HCT116 (cell line): ENCODE measurements around the gene PTMS. TPM values are rescaled to one million over a fixed set of nuclear protein-coding genes. Genes with fewer than 3 reads are reported as not detected.
A peak's percentile ranks its signal among the peaks of the same experiment; 100 is the strongest.

Source experiments
- ATAC-seq: fragments of 200-7000 bp; cut with Tn5 transposase; 2 replicates; pipeline ENCODE4 v1.9.1; 2020; ENCODE audit warnings: mild to moderate bottlenecking, moderate library complexity
- BruUV-seq: library from RNA; stranded (reverse); fragments of 400-500 nt; replicated peaks from 2 replicates; lab custom pipeline; 2021; lab: Mats Ljungman, UMichigan
- CTCF ChIA-PET: fragments of 300-600 bp; sonication (Branson Sonifier 250); formaldehyde crosslinking; loops from one replicate; lab custom pipeline; 2021; ENCODE audit warnings: antibody characterized with exemption; lab: Charles Lee
- POLR2A ChIA-PET: fragments of 300-600, 350-600 bp; sonication (Branson Sonifier 250); formaldehyde crosslinking; loops from one replicate; lab custom pipeline; 2021; ENCODE audit warnings: antibody characterized with exemption; lab: Charles Lee
- RAD21 ChIA-PET, 2 experiments: fragments of 300-600 bp; sonication (Branson Sonifier 250); formaldehyde crosslinking; loops; one replicate each; lab custom pipeline; 2023; ENCODE audit warnings: low total read pairs in 2 of 2; ENCODE audit not compliant: uncharacterized antibody in 2 of 2, unreplicated experiment in 2 of 2, low non-redundant PET in 1 of 2; lab: Charles Lee
- DNase-seq: peaks from one replicate; pipeline ENCODE4 v3.0.0-alpha.2; 2010; ENCODE audit warnings: low read depth, low spot score
- H2AFZ ChIP-seq: fragments of 200-600 bp; shearing (Covaris generic), sonication (generic); 2 replicates; pipeline ENCODE4 v1.6.1; 2017; ENCODE audit warnings: low read depth, mixed run types, mixed read lengths, antibody characterized with exemption, low read length; ENCODE audit not compliant: poor library complexity, severe bottlenecking
- H3K27ac ChIP-seq: 2 replicates; pipeline ENCODE4 v1.5.1; 2012; ENCODE audit warnings: low read depth, low read length
- H3K27me3 ChIP-seq: fragments of 200-600 bp; sonication (generic); 2 replicates; pipeline ENCODE4 v1.6.1; 2016; ENCODE audit warnings: mixed run types, low read length, mixed read lengths; ENCODE audit not compliant: insufficient read depth
- H3K36me3 ChIP-seq, 2 experiments: fragments of 200-500 bp in 1 of 2; fragments of 200-600 bp in 1 of 2; sonication (Bioruptor generic) in 1 of 2; sonication (generic) in 1 of 2; 2 replicates each; pipeline versions ENCODE4 v1.5.1 to v1.6.1; 2014 to 2016; ENCODE audit warnings: low read length in 2 of 2, inconsistent platforms in 1 of 2, mixed read lengths in 1 of 2, mixed run types in 1 of 2; ENCODE audit not compliant: insufficient read depth in 2 of 2, control insufficient read depth in 1 of 2
- H3K4me1 ChIP-seq, 2 experiments: fragments of 200-600 bp in 1 of 2; sonication (generic) in 1 of 2; 2 replicates each; pipeline versions ENCODE4 v1.5.1 to v1.6.1; 2012 to 2017; ENCODE audit warnings: low read length in 2 of 2, inconsistent platforms in 1 of 2, mild to moderate bottlenecking in 1 of 2, mixed read lengths in 1 of 2, mixed run types in 1 of 2, moderate library complexity in 1 of 2; ENCODE audit not compliant: insufficient read depth in 2 of 2, control insufficient read depth in 1 of 2
- H3K4me2 ChIP-seq: fragments of 200-600 bp; sonication (generic); 2 replicates; pipeline ENCODE4 v1.6.1; 2017; ENCODE audit warnings: mixed run types, low read length, mixed read lengths
- H3K4me3 ChIP-seq, 2 experiments: fragments of 200-600 bp in 1 of 2; sonication (generic) in 1 of 2; replicated peaks in 1 of 2; 2 replicates each; pipeline ENCODE4 v1.5.1; 2011 to 2016; ENCODE audit warnings: low read length in 2 of 2, control low read depth in 1 of 2, low read depth in 1 of 2, mild to moderate bottlenecking in 1 of 2, mixed read lengths in 1 of 2, mixed run types in 1 of 2
- H3K79me2 ChIP-seq: fragments of 200-600 bp; sonication (generic); 2 replicates; pipeline ENCODE4 v1.6.1; 2017; ENCODE audit warnings: mild to moderate bottlenecking, mixed run types, low read length, moderate library complexity, mixed read lengths; ENCODE audit not compliant: insufficient read depth
- H3K9ac ChIP-seq: fragments of 200-600 bp; sonication (generic); 2 replicates; pipeline ENCODE4 v1.6.1; 2016; ENCODE audit warnings: low read length, mixed read lengths
- H3K9me2 ChIP-seq: fragments of 200-600 bp; sonication (generic), shearing (Covaris generic); 2 replicates; pipeline ENCODE4 v1.6.1; 2017; ENCODE audit warnings: mixed run types, mild to moderate bottlenecking, moderate library complexity; ENCODE audit not compliant: insufficient read depth
- H3K9me3 ChIP-seq, 2 experiments: fragments of 200-500 bp in 1 of 2; fragments of 200-600 bp in 1 of 2; sonication (Bioruptor generic) in 1 of 2; sonication (generic) in 1 of 2; 2 replicates each; pipeline ENCODE4 v1.6.1; 2014 to 2017; ENCODE audit warnings: low read length in 2 of 2, mixed read lengths in 2 of 2, inconsistent platforms in 1 of 2, low read depth in 1 of 2, mild to moderate bottlenecking in 1 of 2, mixed run types in 1 of 2, moderate library complexity in 1 of 2; ENCODE audit not compliant: control insufficient read depth in 1 of 2, insufficient read depth in 1 of 2
- H4K20me1 ChIP-seq: fragments of 200-600 bp; sonication (generic), shearing (Covaris generic); 2 replicates; pipeline ENCODE4 v1.6.1; 2017; ENCODE audit warnings: mixed run types, mild to moderate bottlenecking, moderate library complexity; ENCODE audit not compliant: insufficient read depth
- CEBPB ChIP-seq: IDR thresholded peaks from 2 replicates; pipeline ENCODE4 v1.6.1; 2012; ENCODE audit warnings: low read depth
- EGR1 ChIP-seq: IDR thresholded peaks from 2 replicates; pipeline ENCODE4 v1.6.1; 2012; ENCODE audit warnings: low read depth
- EZH2 ChIP-seq: fragments of 200-600 bp; sonication (generic); IDR thresholded peaks from 2 replicates; pipeline ENCODE4 v1.6.1; 2017; ENCODE audit warnings: antibody characterized with exemption, mixed run types
- FOSL1 ChIP-seq: IDR thresholded peaks from 2 replicates; pipeline ENCODE4 v1.6.1; 2012; ENCODE audit warnings: low read depth
- JUND ChIP-seq: IDR thresholded peaks from 2 replicates; pipeline ENCODE4 v1.6.1; 2012
- POLR2A ChIP-seq: IDR thresholded peaks from 2 replicates; pipeline ENCODE4 v1.7.0; 2011; ENCODE audit warnings: borderline replicate concordance; ENCODE audit not compliant: insufficient read depth, insufficient read length; ENCODE audit errors: extremely low read depth
- RAD21 ChIP-seq: IDR thresholded peaks from 2 replicates; pipeline ENCODE4 v1.6.1; 2012; ENCODE audit warnings: low read depth, mild to moderate bottlenecking
- SP1 ChIP-seq: IDR thresholded peaks from 2 replicates; pipeline ENCODE4 v1.6.1; 2012; ENCODE audit warnings: low read depth
- SRF ChIP-seq: IDR thresholded peaks from 2 replicates; pipeline ENCODE4 v1.6.1; 2012; ENCODE audit warnings: low read depth
- TCF7L2 ChIP-seq: IDR thresholded peaks from 2 replicates; pipeline ENCODE4 v1.7.0; 2011; ENCODE audit warnings: borderline replicate concordance, inconsistent platforms; ENCODE audit not compliant: insufficient read depth, insufficient read length; ENCODE audit errors: extremely low read depth
- YY1 ChIP-seq: IDR thresholded peaks from 2 replicates; pipeline ENCODE4 v1.6.1; 2011; ENCODE audit warnings: low read length, low read depth, moderate library complexity, mild to moderate bottlenecking; ENCODE audit not compliant: insufficient replicate concordance; ENCODE audit errors: extremely low read depth
- ZFX ChIP-seq: fragments of 450-650 bp; IDR thresholded peaks from 2 replicates; pipeline ENCODE4 v1.6.1; 2017
- ZNF274 ChIP-seq: fragments of 200-500 bp; sonication (Bioruptor generic); IDR thresholded peaks from 2 replicates; pipeline ENCODE4 v1.6.1; 2014; ENCODE audit warnings: mild to moderate bottlenecking, low read depth, low read length, inconsistent platforms
- intact Hi-C: fragments of 100-400 bp; cut with micrococcal nuclease; formaldehyde crosslinking; loops from 2 replicates; pipeline ENCODE4 v1.10.0; 2022
- total RNA-seq: library from RNA; stranded (reverse); gene quantifications from one replicate; pipeline ENCODE4 v1.2.1, GENCODE V29; 2021; ENCODE audit not compliant: unreplicated experiment
- TF ChIP-seq, protein P1 (sequence below): IDR thresholded peaks from 2 replicates; pipeline ENCODE4 v1.6.1; 2012
- TF ChIP-seq, protein P2 (sequence below), 3 experiments: fragments of 200-600 bp in 1 of 3; sonication (generic) in 1 of 3; IDR thresholded peaks in 2 of 3; conservative IDR thresholded peaks in 1 of 3; 2 replicates each; pipeline ENCODE4 v1.5.1; 2012 to 2017; ENCODE audit warnings: low read depth in 2 of 3, low read length in 2 of 3, antibody characterized with exemption in 1 of 3, borderline replicate concordance in 1 of 3, control low read depth in 1 of 3, mild to moderate bottlenecking in 1 of 3, mixed read lengths in 1 of 3, mixed run types in 1 of 3, moderate library complexity in 1 of 3; ENCODE audit not compliant: insufficient read depth in 1 of 3
- TF ChIP-seq, protein P3 (sequence below): IDR thresholded peaks from 2 replicates; pipeline ENCODE4 v1.6.1; 2011; ENCODE audit warnings: mild to moderate bottlenecking, low read length, moderate library complexity; ENCODE audit not compliant: insufficient replicate concordance; ENCODE audit errors: extremely low read depth
- TF ChIP-seq, protein P4 (sequence below): IDR thresholded peaks from 2 replicates; pipeline ENCODE4 v1.6.1; 2012; ENCODE audit warnings: low read depth

PTMS gene
- total RNA-seq, 1 experiment from 2014 or later: 494 TPM

DNA sequence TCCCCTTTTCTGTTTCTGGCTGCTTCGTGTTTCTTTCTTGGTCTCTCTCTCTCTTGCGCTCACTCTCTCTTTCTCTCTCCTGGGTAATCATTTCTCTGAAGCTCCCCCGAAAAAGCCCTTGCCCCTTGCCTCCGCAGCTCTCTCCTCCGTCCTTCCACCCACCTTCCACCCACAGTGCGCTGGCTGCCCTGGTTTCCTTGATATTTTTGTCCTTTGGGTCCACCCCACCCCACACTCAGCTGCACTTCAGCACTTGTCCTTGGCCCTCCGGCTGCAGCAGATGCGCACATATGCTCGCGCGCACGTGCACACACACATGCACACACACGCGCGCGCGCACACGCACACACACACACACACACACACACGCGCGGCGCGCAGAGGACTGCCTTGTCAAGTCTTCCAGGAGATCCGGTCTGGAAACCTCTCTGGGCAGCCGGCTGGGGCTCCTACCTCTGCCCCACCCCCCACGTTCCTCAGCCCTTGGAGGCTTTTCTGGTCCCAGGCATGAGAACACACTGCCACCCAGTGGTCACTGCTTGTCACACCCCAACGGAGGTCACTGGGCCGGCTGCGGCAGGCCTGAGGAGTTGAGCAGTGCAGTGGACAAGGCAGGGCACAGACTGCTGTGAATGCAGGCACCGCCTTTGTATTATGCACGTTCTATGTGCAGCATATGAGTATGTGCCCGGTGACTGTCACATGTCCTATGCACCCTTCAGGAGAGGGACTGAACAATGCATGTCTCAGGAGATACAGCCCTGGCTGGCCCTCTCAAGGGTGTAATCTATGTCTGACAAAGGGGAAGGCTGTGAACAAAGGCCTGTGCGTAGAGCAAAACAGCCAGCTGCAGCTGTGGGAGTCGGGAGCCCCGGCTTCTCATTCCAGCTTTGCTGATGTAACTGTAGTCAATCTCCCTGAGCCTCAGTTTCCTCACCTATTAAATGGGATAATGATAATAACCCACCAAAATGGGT lies 12.7 kb downstream of the PTMS start:
- DNase-seq (peak; percentile 81), ATAC-seq (peak; percentile 98)
- H3K9me2 ChIP-seq: no peaks in the 10 kb centered on the region
- H3K79me2 ChIP-seq: no peaks in the 10 kb centered on the region
- POLR2A ChIA-PET: interaction anchor here (0.9 to 1.0 kb wide), 2 partner anchors 26 to 245 kb away, joined by 3 to 7 read pairs; partner anchors contain the start of genes GAPDH and MLF2
- CTCF ChIA-PET: interaction anchor here (0.7 to 1.7 kb wide), 7 partner anchors 8 to 91 kb away, joined by 3 to 13 read pairs (median 3); partner anchors contain the start of genes GPR162 and MLF2
- peak overlapping the region; percentile 51 for H3K27ac ChIP-seq
- no peaks in the 10 kb centered on the region for H3K9me3 ChIP-seq
- no peaks in the 10 kb centered on the region for H4K20me1 ChIP-seq
- intact Hi-C loops: loop anchor here (1.0 kb wide), 3 partner anchors 26 to 162 kb away; partner anchors contain the start of gene MLF2
- H3K4me2 ChIP-seq: peak overlapping the region; percentile 69
- RAD21 ChIA-PET: interaction anchor here in 1 of 2 experiments (0.7 to 1.0 kb wide), 2 partner anchors 23 to 151 kb away, joined by 3 to 4 read pairs; no protein-coding TSS in a partner anchor
- peak overlapping the region; percentile 42 for H3K9ac ChIP-seq
- BruUV-seq: no TSS peak
- H3K4me1 ChIP-seq: peaks cover 11 to 14% of the 10 kb centered on the region in 2 experiments; a peak in 3 of 4 replicates
- no peaks in the 10 kb centered on the region for H3K36me3 ChIP-seq
- no peak overlapping the region for H2AFZ ChIP-seq
- H3K4me3 ChIP-seq: peak overlapping the region in 1 of 2 experiments; percentile 32; a peak in 1 of 4 replicates
- H3K27me3 ChIP-seq: no peaks in the 10 kb centered on the region
- TF ChIP-seq TCF7L2 (no peak), ZFX (no peak), YY1 (peak; percentile 62), SP1 (no peak), CEBPB (no peak), ZNF274 (no peak), POLR2A (no peak), EZH2 (no peak), RAD21 (peak; percentile 99), FOSL1 (no peak), JUND (no peak), EGR1 (no peak), SRF (no peak)
- TF ChIP-seq, protein P1, sequence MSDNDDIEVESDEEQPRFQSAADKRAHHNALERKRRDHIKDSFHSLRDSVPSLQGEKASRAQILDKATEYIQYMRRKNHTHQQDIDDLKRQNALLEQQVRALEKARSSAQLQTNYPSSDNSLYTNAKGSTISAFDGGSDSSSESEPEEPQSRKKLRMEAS: no peak; the same call in 1 of the 2 replicates
- TF ChIP-seq, protein P2, sequence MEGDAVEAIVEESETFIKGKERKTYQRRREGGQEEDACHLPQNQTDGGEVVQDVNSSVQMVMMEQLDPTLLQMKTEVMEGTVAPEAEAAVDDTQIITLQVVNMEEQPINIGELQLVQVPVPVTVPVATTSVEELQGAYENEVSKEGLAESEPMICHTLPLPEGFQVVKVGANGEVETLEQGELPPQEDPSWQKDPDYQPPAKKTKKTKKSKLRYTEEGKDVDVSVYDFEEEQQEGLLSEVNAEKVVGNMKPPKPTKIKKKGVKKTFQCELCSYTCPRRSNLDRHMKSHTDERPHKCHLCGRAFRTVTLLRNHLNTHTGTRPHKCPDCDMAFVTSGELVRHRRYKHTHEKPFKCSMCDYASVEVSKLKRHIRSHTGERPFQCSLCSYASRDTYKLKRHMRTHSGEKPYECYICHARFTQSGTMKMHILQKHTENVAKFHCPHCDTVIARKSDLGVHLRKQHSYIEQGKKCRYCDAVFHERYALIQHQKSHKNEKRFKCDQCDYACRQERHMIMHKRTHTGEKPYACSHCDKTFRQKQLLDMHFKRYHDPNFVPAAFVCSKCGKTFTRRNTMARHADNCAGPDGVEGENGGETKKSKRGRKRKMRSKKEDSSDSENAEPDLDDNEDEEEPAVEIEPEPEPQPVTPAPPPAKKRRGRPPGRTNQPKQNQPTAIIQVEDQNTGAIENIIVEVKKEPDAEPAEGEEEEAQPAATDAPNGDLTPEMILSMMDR (IDR thresholded peaks at IDR 0.05 in 2 of 3, conservative IDR thresholded peaks at IDR 0.05 in 1 of 3; ENCODE audit: borderline replicate concordance in 1 of 3, insufficient read depth in 1 of 3, low read depth in 2 of 3, low read length in 2 of 3): peak; percentile 95
- TF ChIP-seq, protein P3, sequence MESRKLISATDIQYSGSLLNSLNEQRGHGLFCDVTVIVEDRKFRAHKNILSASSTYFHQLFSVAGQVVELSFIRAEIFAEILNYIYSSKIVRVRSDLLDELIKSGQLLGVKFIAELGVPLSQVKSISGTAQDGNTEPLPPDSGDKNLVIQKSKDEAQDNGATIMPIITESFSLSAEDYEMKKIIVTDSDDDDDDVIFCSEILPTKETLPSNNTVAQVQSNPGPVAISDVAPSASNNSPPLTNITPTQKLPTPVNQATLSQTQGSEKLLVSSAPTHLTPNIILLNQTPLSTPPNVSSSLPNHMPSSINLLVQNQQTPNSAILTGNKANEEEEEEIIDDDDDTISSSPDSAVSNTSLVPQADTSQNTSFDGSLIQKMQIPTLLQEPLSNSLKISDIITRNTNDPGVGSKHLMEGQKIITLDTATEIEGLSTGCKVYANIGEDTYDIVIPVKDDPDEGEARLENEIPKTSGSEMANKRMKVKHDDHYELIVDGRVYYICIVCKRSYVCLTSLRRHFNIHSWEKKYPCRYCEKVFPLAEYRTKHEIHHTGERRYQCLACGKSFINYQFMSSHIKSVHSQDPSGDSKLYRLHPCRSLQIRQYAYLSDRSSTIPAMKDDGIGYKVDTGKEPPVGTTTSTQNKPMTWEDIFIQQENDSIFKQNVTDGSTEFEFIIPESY: peak; percentile 33
- TF ChIP-seq, protein P4, sequence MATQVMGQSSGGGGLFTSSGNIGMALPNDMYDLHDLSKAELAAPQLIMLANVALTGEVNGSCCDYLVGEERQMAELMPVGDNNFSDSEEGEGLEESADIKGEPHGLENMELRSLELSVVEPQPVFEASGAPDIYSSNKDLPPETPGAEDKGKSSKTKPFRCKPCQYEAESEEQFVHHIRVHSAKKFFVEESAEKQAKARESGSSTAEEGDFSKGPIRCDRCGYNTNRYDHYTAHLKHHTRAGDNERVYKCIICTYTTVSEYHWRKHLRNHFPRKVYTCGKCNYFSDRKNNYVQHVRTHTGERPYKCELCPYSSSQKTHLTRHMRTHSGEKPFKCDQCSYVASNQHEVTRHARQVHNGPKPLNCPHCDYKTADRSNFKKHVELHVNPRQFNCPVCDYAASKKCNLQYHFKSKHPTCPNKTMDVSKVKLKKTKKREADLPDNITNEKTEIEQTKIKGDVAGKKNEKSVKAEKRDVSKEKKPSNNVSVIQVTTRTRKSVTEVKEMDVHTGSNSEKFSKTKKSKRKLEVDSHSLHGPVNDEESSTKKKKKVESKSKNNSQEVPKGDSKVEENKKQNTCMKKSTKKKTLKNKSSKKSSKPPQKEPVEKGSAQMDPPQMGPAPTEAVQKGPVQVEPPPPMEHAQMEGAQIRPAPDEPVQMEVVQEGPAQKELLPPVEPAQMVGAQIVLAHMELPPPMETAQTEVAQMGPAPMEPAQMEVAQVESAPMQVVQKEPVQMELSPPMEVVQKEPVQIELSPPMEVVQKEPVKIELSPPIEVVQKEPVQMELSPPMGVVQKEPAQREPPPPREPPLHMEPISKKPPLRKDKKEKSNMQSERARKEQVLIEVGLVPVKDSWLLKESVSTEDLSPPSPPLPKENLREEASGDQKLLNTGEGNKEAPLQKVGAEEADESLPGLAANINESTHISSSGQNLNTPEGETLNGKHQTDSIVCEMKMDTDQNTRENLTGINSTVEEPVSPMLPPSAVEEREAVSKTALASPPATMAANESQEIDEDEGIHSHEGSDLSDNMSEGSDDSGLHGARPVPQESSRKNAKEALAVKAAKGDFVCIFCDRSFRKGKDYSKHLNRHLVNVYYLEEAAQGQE: no peak
